Activated T-cell treated with anti-CD3 and anti-CD28 coated beads, Interleukin-2, amount 50 U/mL, for 72 hours (primary cell): ENCODE data around the gene CYP2W1. TPM values are rescaled to one million over a fixed set of nuclear protein-coding genes. Genes with fewer than 3 reads are reported as not detected.

Experiments
- ATAC-seq, 2 donors: fragments of 150-1000 bp; cut with Tn5 transposase; replicated peaks in 1 of 2; 2 replicates each; pipeline ENCODE4 v1.10.0; 2021; ENCODE audit warnings: moderate library complexity in 2 of 2, mild to moderate bottlenecking in 1 of 2
- DNase-seq, 2 donors: peaks; one replicate each; pipeline ENCODE4 v3.0.0; 2021 to 2022; ENCODE audit warnings: mixed read lengths in 1 of 2
- H3K27ac Mint-ChIP-seq: one replicate; pipeline ENCODE4 v1.8.0; 2022; ENCODE audit warnings: mild to moderate bottlenecking, moderate library complexity, mixed read lengths
- H3K27me3 Mint-ChIP-seq: one replicate; pipeline ENCODE4 v1.8.0; 2022; ENCODE audit warnings: low read depth, mixed read lengths
- H3K36me3 Mint-ChIP-seq, 2 donors: one replicate each; pipeline ENCODE4 v1.8.0; 2022; ENCODE audit warnings: mixed read lengths in 2 of 2, mild to moderate bottlenecking in 1 of 2; ENCODE audit not compliant: insufficient read depth in 2 of 2
- H3K4me1 Mint-ChIP-seq: one replicate; pipeline ENCODE4 v1.8.0; 2022; ENCODE audit warnings: low read depth, mixed read lengths
- H3K4me3 Mint-ChIP-seq, 2 donors: one replicate each; pipeline ENCODE4 v1.8.0; 2022; ENCODE audit warnings: mild to moderate bottlenecking in 2 of 2, mixed read lengths in 2 of 2, moderate library complexity in 2 of 2
- H3K9me3 Mint-ChIP-seq, 2 donors: one replicate each; pipeline ENCODE4 v1.8.0; 2022; ENCODE audit warnings: mixed read lengths in 2 of 2
- total RNA-seq, 2 donors: library from RNA; stranded (reverse); gene quantifications; one replicate each; pipeline ENCODE4 v1.2.3, GENCODE V29; 2022

The CYP2W1 gene
- total RNA-seq, 2 donors from 2014 or later = not detected

- H3K9me3 Mint-ChIP-seq = peaks cover 0 to 2% of the 10 kb centered on the region in 2 donors
- ATAC-seq (no peak), DNase-seq (no peak)
- H3K27me3 Mint-ChIP-seq = peaks cover 6% of the 10 kb centered on the region
- H3K4me1 Mint-ChIP-seq = no peaks in the 10 kb centered on the region
- H3K36me3 Mint-ChIP-seq = no peaks in the 10 kb centered on the region
- H3K4me3 Mint-ChIP-seq = no peak overlapping the region
- no peak overlapping the region for H3K27ac Mint-ChIP-seq
Measured at GRCh38 chr7:986766-987751, 4.1 kb downstream of the CYP2W1 start.

DNA sequence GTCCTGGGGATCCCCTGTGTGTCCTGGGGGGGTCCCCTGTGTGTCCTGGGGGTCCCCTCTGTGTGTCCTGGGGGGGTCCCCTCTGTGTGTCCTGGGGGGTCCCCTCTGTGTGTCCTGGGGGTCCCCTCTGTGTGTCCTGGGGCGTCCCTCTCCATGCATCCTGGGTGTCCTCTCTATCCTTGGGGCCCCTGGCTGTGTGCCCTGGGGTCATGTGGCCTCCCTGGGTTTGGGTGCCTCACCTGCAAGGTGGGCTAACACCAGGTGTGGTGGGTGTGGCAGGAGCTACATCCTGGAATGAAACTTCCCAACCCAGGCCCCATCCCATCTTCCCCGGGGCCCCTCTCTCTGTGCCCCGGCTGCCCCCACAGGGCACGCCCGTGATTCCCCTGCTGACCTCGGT lies 4.9 kb downstream of the CYP2W1 start:
- peaks cover 0 to 2% of the 10 kb centered on the region in 2 donors for H3K9me3 Mint-ChIP-seq
- H3K4me1 Mint-ChIP-seq = no peaks in the 10 kb centered on the region
- ATAC-seq (no peak), DNase-seq (no peak)
- H3K4me3 Mint-ChIP-seq = no peak overlapping the region
- H3K36me3 Mint-ChIP-seq = no peaks in the 10 kb centered on the region
- H3K27ac Mint-ChIP-seq = no peak overlapping the region
- H3K27me3 Mint-ChIP-seq = peaks cover 6% of the 10 kb centered on the region

DNA sequence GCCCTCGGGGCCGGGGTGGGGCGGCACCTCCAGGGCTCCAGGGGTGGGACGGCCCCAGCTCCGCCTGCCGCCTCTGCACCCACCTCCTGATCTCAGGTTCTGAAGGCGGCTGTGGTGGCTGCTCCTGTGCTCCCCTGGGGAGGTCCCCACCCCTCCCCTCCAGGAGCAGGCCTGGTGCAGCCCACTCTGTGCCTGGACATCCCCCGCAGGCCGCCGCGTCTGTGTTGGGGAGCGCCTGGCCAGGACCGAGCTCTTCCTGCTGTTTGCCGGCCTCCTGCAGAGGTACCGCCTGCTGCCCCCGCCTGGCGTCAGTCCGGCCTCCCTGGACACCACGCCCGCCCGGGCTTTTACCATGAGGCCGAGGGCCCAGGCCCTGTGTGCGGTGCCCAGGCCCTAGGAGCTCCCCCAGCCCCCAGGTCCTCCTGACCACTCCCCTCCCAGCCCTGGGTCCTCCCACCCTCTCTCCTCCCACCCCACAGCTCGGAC lies 5.5 kb downstream of the CYP2W1 start:
- no peak overlapping the region for H3K4me3 Mint-ChIP-seq
- H3K36me3 Mint-ChIP-seq = no peaks in the 10 kb centered on the region
- no peak for ATAC-seq

DNA sequence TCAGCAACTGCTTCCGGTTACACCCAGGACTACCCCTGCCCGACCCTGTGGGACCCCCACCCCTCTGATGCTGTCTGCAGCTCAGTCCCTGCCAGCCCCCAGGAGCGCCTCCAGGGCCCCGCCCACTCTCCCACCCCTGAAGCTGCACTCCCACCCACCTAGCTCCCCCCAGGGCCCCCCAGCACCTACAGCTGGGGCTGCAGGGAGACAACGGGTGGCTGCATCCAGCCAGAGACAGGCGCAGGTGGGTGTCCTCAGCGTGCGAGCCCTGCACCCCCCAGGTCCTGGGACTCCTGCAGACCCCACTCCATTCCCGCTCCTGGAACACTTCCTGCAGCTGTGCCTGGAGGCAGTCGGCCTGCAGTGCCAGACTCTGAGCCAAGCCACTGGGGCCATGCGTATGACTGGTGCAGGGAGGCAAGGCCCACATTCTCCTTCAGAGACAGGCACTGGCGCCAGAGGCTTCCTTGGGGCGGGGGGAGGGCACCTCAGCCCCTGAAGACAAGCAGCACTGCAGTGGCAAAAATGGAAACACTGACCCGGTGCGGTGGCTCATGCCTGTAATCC lies 6.1 kb downstream of the CYP2W1 start:
- no peaks in the 10 kb centered on the region for H3K4me1 Mint-ChIP-seq
- DNase-seq = no peak
- peaks cover 6% of the 10 kb centered on the region for H3K27me3 Mint-ChIP-seq
- H3K4me3 Mint-ChIP-seq = no peak overlapping the region
- H3K36me3 Mint-ChIP-seq = no peaks in the 10 kb centered on the region
- H3K9me3 Mint-ChIP-seq = peaks cover 0 to 2% of the 10 kb centered on the region in 2 donors
- ATAC-seq = no peak
- H3K27ac Mint-ChIP-seq = no peak overlapping the region

More for the DNA sequence above, 5.5 kb downstream of the CYP2W1 start:
- H3K27ac Mint-ChIP-seq = no peak overlapping the region
- peaks cover 6% of the 10 kb centered on the region for H3K27me3 Mint-ChIP-seq
- H3K4me1 Mint-ChIP-seq = no peaks in the 10 kb centered on the region
- peaks cover 0 to 2% of the 10 kb centered on the region in 2 donors for H3K9me3 Mint-ChIP-seq
- no peak for DNase-seq

GRCh38 chr7:990352-990932 lies 7.5 kb downstream of the CYP2W1 start:
- no peak for DNase-seq
- Mint-ChIP-seq H3K4me3 (no peak overlapping the region), H3K36me3 (no peaks in the 10 kb centered on the region), H3K27ac (no peak overlapping the region), H3K9me3 (peaks cover 0 to 2% of the 10 kb centered on the region in 2 donors), H3K4me1 (no peaks in the 10 kb centered on the region), H3K27me3 (peaks cover 5% of the 10 kb centered on the region)
- no peak for ATAC-seq

- DNase-seq = no peak
- H3K4me3 Mint-ChIP-seq = no peak overlapping the region
- no peaks in the 10 kb centered on the region for H3K4me1 Mint-ChIP-seq
- no peak for ATAC-seq
- no peaks in the 10 kb centered on the region for H3K36me3 Mint-ChIP-seq
- peaks cover 0 to 2% of the 10 kb centered on the region in 2 donors for H3K9me3 Mint-ChIP-seq
- no peak overlapping the region for H3K27ac Mint-ChIP-seq
- H3K27me3 Mint-ChIP-seq = no peaks in the 10 kb centered on the region
Measured at GRCh38 chr7:990933-991728, 8.2 kb downstream of the CYP2W1 start.

- no peaks in the 10 kb centered on the region for H3K36me3 Mint-ChIP-seq
- no peak overlapping the region for H3K4me3 Mint-ChIP-seq
- ATAC-seq = no peak
- peaks cover 0 to 2% of the 10 kb centered on the region in 2 donors for H3K9me3 Mint-ChIP-seq
- no peak overlapping the region for H3K27ac Mint-ChIP-seq
- no peaks in the 10 kb centered on the region for H3K4me1 Mint-ChIP-seq
- DNase-seq = no peak
- no peaks in the 10 kb centered on the region for H3K27me3 Mint-ChIP-seq
Measured at GRCh38 chr7:991729-992656, 9.0 kb downstream of the CYP2W1 start.

- ATAC-seq (peak; percentile 99), DNase-seq (peak; percentile 92 to 93)
- no peaks in the 10 kb centered on the region for H3K4me1 Mint-ChIP-seq
- no peaks in the 10 kb centered on the region for H3K27me3 Mint-ChIP-seq
- H3K36me3 Mint-ChIP-seq = no peaks in the 10 kb centered on the region
- no peak overlapping the region for H3K4me3 Mint-ChIP-seq
- H3K9me3 Mint-ChIP-seq = peaks cover 0 to 2% of the 10 kb centered on the region in 2 donors
- no peak overlapping the region for H3K27ac Mint-ChIP-seq
Measured at GRCh38 chr7:992709-993607, 10.0 kb downstream of the CYP2W1 start.

DNA sequence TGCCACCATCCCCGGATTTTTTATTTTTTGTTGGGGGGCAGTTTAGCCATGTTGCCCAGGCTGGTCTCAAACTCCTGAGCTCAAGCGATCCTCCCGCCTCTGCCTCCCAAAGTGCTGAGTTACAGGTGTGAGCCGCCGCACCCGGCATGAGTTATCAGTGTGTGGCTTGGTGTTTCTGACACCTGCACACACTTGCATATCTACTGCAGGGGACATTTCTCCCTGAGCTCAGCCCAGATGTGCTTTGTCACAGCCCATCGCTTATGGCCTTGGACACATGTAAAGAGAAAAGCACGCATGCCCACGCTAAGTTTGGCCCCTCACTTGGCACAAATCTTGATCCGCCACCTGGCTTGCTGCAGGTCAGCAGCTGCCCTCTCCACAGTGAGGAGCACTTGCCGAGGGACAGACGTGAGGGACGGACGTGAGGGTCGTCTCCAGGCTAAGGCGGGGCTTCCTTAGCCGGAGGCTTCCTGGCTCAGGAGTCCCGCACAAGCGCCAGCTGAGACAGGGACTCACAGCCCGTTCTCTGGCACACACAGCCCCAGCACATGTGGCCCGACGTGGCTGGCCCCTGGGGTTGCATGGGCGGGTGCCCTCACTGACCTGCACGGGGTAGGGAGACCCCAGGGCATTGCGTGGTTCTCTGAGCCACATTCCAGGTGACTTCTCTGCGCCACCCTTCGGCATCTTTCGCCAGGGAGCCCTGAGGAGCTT lies 11.8 kb downstream of the CYP2W1 start:
- Mint-ChIP-seq H3K9me3 (peaks cover 0 to under 1% of the 10 kb centered on the region in 2 donors), H3K27ac (no peak overlapping the region), H3K27me3 (no peaks in the 10 kb centered on the region), H3K4me3 (no peak overlapping the region), H3K36me3 (no peaks in the 10 kb centered on the region), H3K4me1 (no peaks in the 10 kb centered on the region)
- no peak for DNase-seq
- no peak for ATAC-seq

GRCh38 chr7:995571-995970 lies 12.6 kb downstream of the CYP2W1 start:
- H3K4me3 Mint-ChIP-seq = no peak overlapping the region
- DNase-seq (no peak), ATAC-seq (no peak)
- no peak overlapping the region for H3K27ac Mint-ChIP-seq
- no peaks in the 10 kb centered on the region for H3K27me3 Mint-ChIP-seq
- no peaks in the 10 kb centered on the region for H3K36me3 Mint-ChIP-seq
- H3K9me3 Mint-ChIP-seq = no peaks in the 10 kb centered on the region
- no peaks in the 10 kb centered on the region for H3K4me1 Mint-ChIP-seq
